ENCODE measurements around the gene C12orf57. TPM values are rescaled to one million over a fixed set of nuclear protein-coding genes. Genes with fewer than 3 reads are reported as not detected.
"Not testable (repeated sequence)": the region's sequence is repeated elsewhere in the genome, so short reads cannot be mapped to it uniquely, and the experiment has no call there.

The C12orf57 gene, protein sequence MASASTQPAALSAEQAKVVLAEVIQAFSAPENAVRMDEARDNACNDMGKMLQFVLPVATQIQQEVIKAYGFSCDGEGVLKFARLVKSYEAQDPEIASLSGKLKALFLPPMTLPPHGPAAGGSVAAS
- 155 TPM for polyA plus RNA-seq (ENCODE audit: insufficient read length)

DNA sequence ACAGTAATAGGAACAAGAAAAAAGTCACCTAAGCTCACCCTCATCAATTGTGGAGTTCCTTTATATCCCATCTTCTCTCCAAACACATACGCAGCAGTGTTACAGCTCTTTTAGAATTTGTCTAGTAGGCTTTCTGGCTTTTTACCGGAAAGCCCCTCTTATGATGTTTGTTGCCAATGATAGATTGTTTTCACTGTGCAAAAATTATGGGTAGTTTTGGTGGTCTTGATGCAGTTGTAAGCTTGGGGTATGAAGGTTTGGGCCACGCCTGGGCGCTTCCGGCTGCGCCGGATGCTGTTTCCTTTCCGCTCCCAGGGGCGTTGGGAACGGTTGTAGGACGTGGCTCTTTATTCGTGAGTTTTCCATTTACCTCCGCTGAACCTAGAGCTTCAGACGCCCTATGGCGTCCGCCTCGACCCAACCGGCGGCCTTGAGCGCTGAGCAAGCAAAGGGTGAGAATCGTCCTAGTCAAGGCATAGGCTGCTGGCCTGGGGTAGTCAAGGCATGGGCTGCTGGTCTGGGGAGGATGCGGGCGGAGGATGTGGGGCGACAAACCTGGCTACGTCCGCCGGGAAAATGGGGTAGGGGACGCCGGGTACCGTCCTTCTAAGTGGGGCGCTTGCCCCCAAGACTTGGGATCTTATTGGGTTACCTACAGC is at the start of gene C12orf57, which contains the start of gene RNU7-1:
TSS of gene C12orf57 (plus strand) at position 301 of the 659 bp plus-strand sequence. CDS start at position 401, 100 bp downstream.
TSS of gene RNU7-1 (plus strand) at position 95 of the 659 bp plus-strand sequence.
- DNase-seq (ENCODE audit: low read depth), result peak; percentile 83

DNA sequence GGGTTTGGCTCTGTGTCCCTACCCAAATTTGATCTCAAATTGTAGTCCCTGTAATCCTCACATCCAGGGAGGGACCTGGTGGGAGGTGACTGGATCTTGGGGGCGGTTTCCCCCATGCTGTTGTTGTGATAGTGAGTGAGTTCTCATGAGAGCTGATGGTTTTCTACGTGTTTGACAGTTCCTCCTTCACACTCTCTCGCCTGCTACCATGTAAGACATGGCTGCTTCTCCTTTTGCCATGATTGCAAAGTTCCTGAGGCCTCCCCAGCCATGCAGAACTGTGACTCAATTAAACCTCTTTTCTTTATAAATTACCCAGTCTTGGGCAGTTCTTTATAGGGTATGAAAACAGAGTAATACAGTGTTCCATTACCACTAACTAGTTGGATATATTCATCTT is 49.5 kb upstream of the C12orf57 start:
- DNase-seq (ENCODE audit: low read depth), result no peak

GRCh38 chr12:6896846-6897435 is 46.9 kb upstream of the C12orf57 start:
- DNase-seq (ENCODE audit: low read depth), result no peak

GRCh38 chr12:6899427-6899826 is 44.4 kb upstream of the C12orf57 start:
- DNase-seq (ENCODE audit: low read depth), result no peak

DNA sequence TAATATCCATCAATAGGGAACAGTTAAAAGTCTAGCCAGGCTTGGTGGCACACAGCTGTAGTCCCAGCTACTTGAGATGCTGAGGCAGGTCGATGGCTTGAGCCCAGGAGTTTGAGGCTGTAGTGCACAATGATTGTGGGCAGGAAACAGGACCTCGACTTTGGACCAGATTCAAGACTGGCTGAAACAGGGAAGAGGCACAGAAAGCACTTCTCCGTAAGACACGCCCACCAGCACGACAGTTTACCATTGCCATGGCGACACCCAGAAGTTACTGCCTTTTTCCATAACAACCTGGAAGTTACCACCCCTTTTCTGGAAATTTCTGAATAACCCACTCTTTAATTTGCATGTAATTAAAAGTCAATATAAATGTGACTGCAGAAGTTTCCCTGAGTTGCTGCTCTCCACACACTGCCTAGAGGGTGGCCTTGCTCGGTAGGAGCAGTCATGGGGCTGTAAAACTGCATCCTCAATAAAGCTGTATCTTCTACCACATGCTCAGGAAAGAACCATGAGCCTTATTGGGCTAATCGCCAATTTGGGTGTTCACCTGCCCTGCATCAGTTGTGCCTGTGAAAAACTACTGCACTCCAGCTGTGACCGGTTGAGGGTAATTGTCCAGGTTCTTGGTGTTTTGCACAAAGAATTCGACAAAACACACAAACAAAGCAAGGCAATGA is 43.8 kb upstream of the C12orf57 start:
- peak; percentile 32 for DNase-seq (ENCODE audit: low read depth)

DNA sequence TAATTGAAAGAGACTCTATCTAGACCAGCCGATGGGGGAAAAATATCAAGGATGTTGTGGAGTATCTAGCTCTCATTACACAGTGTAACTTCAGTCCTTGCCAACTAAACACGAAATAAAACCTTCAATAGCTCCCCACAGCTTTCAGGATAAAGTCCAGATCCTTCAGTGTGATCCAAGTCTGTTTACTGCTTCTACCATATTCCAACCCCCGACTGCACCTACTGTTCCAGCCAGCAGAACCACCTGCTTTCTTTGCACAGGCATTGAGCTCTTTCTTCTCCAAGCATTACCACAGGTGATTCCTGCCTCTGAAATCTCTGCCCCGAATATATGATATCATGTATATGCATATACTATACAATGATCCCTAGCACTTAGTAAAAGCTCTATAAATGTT is 41.4 kb upstream of the C12orf57 start:
- no peak for DNase-seq (ENCODE audit: low read depth)

DNA sequence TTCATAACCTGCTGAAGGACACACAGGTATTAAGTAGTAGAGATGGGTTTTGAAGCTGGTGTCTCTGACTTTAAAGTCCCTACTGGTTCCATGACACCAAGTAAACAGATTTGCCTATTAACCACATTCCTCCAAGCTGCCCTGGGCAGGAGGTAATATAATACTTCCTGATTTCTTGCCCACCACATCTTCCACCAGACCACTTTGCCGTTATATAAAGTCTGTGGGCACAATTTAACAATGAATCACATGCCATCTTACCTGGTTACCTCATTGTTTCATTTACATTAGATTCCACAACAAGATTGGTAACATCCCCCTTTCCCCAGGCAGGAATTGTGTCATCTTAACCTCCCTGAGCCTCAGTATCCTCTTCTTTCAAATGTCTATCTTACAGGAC is 40.1 kb upstream of the C12orf57 start:
- DNase-seq (ENCODE audit: low read depth), result no peak

DNA sequence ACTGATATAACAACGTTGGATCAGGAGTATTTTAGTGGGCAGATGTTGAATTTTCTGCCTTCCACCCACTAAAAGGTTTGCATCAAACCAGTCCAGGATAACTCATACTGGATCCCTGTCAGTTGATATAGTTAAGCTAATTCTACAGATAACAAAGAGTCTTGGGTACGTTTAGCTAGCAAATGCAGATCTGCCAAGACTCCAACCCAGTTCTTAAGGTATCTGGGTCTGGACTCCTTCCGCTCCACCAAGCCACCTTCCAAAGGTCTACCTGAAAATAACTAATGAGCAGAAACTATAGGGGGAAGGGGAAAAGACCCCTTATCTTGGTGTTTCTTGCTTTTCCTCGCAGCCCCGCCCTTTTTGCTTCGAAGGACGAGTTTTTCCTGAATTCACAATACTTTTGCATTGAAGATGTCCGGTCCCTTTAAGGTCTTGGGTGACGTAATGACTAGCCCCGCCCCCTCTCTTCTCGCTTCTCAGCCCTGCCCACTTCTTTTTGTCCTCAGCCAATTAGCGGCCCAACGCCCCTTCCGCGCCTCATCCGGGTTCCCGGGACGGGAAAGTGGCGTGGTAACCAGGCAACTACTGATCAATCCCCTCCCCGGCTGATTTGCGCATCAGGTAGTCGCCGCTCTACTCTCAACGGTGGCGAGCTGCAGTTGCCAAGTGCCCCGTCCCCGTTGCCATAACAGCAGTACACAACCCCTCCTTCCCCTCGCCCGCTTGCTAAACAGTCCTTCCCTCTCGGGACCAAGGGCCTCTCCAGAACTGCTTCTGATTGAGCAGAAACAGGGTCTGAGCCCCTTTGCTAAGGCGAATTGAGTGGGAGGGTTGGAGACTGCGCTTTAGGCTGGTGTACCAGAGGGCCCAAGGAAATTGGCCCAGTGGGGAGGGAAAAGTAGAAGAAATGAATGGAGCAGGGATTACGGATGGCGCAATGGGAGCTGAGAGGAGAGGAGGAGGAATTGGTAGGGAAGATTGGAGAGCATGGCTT is 39.2 kb upstream of the C12orf57 start, which contains the start of gene LRRC23:
TSS of gene LRRC23 (plus strand) at position 543 of the 997 bp plus-strand sequence. CDS start 812 bp downstream, outside the sequence.
- DNase-seq (ENCODE audit: low read depth), result peak; percentile 92

DNA sequence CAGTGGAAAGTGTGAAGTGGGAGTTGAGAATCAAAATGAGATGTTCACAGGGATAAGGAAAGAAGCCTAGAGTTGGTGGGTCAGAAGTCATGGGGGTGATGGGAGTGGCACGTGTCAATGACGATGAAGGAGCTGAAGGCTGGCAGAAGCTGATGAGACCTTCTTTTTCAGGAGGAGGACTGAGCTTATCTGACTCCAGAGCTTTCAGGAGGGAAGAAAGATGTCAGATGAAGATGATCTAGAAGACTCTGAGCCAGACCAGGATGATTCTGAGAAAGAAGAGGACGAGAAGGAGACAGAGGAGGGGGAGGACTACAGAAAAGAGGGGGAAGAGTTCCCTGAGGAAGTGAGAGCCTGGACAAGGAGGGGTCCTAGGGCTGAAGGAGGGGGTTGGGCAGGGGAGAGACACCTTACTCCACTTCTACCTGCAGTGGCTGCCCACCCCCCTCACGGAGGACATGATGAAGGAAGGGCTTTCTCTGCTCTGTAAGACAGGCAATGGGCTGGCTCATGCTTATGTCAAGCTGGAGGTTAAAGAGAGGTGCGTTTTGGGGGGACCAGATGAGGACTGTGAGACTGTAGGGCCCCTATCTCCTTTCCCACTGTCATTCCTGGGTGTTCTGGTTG is 38.3 kb upstream of the C12orf57 start:
- DNase-seq (ENCODE audit: low read depth), result no peak

DNA sequence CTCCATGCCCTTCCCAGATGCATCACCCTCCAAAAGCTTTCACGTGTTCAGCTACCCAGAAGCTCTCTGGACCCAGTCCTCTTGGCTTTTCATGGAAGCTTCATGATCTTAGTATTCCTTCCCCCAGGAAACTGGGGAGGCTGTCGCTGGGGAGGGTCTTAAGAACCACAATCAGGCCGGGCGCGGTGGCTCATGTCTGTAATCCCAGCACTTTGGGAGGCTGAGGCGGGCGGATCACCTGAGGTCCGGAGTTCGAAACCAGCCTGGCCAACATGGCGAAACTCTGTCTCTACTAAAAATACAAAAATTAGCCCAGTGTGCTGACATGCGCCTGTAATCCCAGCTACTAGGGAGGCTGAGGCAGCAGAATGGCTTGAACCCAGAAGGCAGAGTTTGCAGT is 35.7 kb upstream of the C12orf57 start:
- DNase-seq (ENCODE audit: low read depth), result not testable (repeated sequence)

DNA sequence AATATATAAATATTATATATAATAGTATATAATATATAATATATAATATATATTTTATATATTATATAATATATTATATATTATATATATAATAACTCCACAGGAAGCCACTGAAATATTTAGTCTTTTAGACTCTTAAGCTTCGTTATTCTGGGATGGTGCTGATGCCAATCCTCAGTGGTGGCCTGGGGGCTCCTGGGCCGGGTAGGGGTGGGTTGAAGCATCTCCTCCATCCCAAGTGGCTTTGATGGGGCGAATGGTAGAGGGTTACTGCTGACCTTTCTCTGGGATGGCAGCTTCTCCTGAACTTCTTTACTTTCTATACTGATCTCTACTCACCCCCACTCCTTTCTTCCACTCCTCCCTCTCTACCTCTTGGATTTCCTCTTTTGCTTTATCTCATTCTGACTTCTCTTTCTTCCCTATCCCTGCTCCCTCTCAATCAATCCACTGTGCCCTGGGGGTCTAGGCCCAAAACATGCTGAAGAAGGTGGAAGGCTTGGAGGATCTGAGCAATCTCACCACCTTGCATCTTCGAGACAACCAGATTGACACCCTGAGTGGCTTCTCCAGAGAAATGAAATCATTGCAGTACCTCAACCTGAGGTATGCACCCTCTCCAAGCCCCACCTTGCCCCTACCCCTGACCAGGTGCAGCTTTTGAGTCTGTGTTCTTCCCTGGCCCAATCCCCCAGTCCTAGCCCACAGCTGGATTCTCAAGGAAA is 34.2 kb upstream of the C12orf57 start:
- DNase-seq (ENCODE audit: low read depth), result no peak

DNA sequence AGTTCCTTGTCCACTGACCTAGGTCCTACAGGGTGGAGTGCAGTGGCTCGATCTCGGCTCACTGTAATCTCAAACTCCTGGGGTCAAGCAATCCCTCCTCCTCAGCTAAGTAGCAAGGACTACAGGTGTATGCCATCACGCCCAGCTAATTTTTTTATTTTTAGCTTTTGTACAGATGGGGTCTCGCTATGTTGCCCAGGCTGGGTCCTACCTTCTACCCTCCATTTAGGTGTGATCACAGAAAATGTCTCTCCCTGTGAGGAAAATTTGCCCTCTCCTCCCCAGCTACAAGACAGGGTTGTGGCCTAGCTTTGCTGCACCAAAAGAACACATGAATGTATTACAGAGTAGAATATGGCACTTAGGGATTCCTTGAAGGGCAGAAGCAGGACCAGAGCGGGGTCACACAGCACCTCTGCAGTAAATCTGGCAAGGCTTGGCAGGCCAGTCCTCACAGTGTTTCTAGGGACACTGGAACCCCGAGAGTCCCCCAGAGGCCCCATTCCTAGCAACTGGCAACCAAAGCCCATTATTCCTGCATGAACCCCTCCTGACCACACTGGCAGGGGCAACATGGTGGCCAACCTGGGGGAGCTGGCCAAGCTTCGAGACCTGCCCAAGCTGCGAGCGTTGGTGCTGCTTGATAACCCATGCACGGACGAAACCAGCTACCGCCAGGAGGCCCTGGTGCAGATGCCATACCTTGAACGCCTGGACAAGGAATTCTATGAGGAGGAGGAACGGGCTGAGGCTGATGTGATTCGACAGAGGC is 31.5 kb upstream of the C12orf57 start:
- no peak for DNase-seq (ENCODE audit: low read depth)

DNA sequence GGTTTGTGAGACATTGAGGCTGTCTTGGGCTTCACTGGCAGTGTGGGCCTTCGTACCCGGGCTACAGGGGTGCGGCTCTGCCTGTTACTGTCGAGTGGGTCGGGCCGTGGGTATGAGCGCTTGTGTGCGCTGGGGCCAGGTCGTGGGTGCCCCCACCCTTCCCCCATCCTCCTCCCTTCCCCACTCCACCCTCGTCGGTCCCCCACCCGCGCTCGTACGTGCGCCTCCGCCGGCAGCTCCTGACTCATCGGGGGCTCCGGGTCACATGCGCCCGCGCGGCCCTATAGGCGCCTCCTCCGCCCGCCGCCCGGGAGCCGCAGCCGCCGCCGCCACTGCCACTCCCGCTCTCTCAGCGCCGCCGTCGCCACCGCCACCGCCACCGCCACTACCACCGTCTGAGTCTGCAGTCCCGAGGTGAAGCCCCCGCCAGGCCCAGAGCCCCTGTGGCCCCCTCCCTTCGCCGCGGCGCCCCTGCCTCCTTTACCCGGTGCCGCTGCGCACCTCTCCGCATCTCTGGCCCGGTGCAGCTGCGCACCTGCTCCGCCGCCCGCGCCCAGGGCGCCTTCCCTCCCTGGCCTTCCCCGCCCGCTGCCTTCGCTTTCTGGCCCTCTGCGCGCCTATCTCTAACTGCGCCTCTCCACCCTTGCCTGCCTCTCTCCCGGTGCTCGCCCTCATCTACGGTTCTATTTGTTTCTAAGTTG is 29.4 kb upstream of the C12orf57 start, which contains the start of gene ENO2:
TSS of gene ENO2 (plus strand) at position 335 of the 701 bp plus-strand sequence. CDS start 1,253 bp downstream, outside the sequence.
- DNase-seq (ENCODE audit: low read depth), result no peak

- no peak for DNase-seq (ENCODE audit: low read depth)
Observed at GRCh38 chr12:6914947-6915788, 28.7 kb upstream of the C12orf57 start.

GRCh38 chr12:6915789-6916285 is 28.0 kb upstream of the C12orf57 start:
- no peak for DNase-seq (ENCODE audit: low read depth)

- DNase-seq (ENCODE audit: low read depth), result no peak
Observed at GRCh38 chr12:6916426-6917200, 27.2 kb upstream of the C12orf57 start.

All from forelimb muscle (tissue), 1 donor.